ENCODE data around the gene NR2F6.

NR2F6 gene

DNA sequence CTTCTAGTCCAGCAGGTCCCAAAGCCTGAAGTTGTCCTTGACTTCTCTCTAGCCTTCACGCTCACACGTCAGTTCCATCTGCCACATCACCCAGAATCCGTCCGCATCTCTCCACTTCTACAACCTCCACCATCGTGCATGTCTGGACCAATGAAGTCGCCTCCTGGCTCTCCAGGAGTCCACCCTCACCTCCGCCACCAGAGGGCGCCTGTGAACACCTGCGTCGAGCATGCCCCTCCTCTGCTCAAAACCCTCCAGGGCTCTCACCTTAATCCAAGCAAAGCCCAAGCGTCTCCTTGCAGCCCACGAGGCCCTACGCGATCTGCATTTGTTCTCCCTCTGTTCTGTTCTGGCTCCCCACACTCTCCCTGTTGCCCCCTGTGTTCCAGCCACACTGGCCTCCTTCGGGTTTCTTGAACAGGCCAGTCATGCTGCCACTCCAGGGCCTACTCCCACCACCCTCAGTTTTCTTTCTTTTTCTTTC is 15.2 kb upstream of the NR2F6 start (continued):
- TF ChIP-seq, protein P1, sequence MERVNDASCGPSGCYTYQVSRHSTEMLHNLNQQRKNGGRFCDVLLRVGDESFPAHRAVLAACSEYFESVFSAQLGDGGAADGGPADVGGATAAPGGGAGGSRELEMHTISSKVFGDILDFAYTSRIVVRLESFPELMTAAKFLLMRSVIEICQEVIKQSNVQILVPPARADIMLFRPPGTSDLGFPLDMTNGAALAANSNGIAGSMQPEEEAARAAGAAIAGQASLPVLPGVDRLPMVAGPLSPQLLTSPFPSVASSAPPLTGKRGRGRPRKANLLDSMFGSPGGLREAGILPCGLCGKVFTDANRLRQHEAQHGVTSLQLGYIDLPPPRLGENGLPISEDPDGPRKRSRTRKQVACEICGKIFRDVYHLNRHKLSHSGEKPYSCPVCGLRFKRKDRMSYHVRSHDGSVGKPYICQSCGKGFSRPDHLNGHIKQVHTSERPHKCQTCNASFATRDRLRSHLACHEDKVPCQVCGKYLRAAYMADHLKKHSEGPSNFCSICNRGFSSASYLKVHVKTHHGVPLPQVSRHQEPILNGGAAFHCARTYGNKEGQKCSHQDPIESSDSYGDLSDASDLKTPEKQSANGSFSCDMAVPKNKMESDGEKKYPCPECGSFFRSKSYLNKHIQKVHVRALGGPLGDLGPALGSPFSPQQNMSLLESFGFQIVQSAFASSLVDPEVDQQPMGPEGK (tag by site-specific recombination; IDR thresholded peaks at IDR 0.05) = peak; percentile 54; the same call in 1 of the 2 replicates
- TF ChIP-seq ZNF18 (tag by site-specific recombination; IDR thresholded peaks at IDR 0.05) (peak; percentile 59; the same call in 1 of the 2 replicates), ZNF292 (tag by site-specific recombination; IDR thresholded peaks at IDR 0.05; ENCODE audit: borderline replicate concordance, low read depth) (no peak), ZNF658 (tag by site-specific recombination; IDR thresholded peaks at IDR 0.05) (no peak), SCRT2 (tag by site-specific recombination; IDR thresholded peaks at IDR 0.05) (no peak), ZNF585B (tag by site-specific recombination; IDR thresholded peaks at IDR 0.05) (no peak), ZNF610 (tag by site-specific recombination; IDR thresholded peaks at IDR 0.05; ENCODE audit: borderline replicate concordance) (peak; percentile 16; the same call in 1 of the 2 replicates), ZBTB17 (tag by site-specific recombination; IDR thresholded peaks at IDR 0.05) (peak; percentile 79), ZNF23 (tag by site-specific recombination; IDR thresholded peaks at IDR 0.05; ENCODE audit: borderline replicate concordance) (no peak), OSR2 (tag by site-specific recombination; IDR thresholded peaks at IDR 0.05) (no peak), ZNF664 (tag by site-specific recombination; IDR thresholded peaks at IDR 0.05) (no peak), ZNF701 (tag by site-specific recombination; IDR thresholded peaks at IDR 0.05) (no peak), ZXDB (tag by site-specific recombination; IDR thresholded peaks at IDR 0.05) (peak; percentile 26; the same call in 1 of the 2 replicates), ZNF785 (tag by site-specific recombination; IDR thresholded peaks at IDR 0.05) (no peak), ZNF324 (tag by site-specific recombination; IDR thresholded peaks at IDR 0.05) (no peak), SALL2 (tag by site-specific recombination; IDR thresholded peaks at IDR 0.05; ENCODE audit: borderline replicate concordance) (no peak), KLF7 (tag by site-specific recombination; IDR thresholded peaks at IDR 0.05; ENCODE audit: borderline replicate concordance) (no peak), ZNF16 (tag by site-specific recombination; IDR thresholded peaks at IDR 0.05; ENCODE audit: low read depth) (peak; percentile 76), ZNF184 (tag by site-specific recombination; IDR thresholded peaks at IDR 0.05) (no peak), ZBTB11 (tag by site-specific recombination; conservative IDR thresholded peaks at IDR 0.05; ENCODE audit: low read depth) (no peak), ZNF629 (tag by site-specific recombination; IDR thresholded peaks at IDR 0.05) (peak; percentile 49; the same call in 1 of the 2 replicates), ZBTB7A (tag by site-specific recombination; IDR thresholded peaks at IDR 0.05; ENCODE audit: low read depth) (no peak), TRIM28 (IDR thresholded peaks at IDR 0.05; ENCODE audit: borderline replicate concordance, low read length) (peak; percentile 80; the same call in 1 of the 2 replicates), ZNF404 (tag by site-specific recombination; IDR thresholded peaks at IDR 0.05) (no peak), ZNF350 (tag by site-specific recombination; IDR thresholded peaks at IDR 0.05) (no peak), ZNF132 (tag by site-specific recombination; IDR thresholded peaks at IDR 0.05; ENCODE audit: borderline replicate concordance) (no peak), ZFHX2 (tag by site-specific recombination; conservative IDR thresholded peaks at IDR 0.05) (no peak; the same call in 1 of the 2 replicates), ZNF114 (tag by site-specific recombination; IDR thresholded peaks at IDR 0.05) (no peak)
- TF ChIP-seq, protein P2, sequence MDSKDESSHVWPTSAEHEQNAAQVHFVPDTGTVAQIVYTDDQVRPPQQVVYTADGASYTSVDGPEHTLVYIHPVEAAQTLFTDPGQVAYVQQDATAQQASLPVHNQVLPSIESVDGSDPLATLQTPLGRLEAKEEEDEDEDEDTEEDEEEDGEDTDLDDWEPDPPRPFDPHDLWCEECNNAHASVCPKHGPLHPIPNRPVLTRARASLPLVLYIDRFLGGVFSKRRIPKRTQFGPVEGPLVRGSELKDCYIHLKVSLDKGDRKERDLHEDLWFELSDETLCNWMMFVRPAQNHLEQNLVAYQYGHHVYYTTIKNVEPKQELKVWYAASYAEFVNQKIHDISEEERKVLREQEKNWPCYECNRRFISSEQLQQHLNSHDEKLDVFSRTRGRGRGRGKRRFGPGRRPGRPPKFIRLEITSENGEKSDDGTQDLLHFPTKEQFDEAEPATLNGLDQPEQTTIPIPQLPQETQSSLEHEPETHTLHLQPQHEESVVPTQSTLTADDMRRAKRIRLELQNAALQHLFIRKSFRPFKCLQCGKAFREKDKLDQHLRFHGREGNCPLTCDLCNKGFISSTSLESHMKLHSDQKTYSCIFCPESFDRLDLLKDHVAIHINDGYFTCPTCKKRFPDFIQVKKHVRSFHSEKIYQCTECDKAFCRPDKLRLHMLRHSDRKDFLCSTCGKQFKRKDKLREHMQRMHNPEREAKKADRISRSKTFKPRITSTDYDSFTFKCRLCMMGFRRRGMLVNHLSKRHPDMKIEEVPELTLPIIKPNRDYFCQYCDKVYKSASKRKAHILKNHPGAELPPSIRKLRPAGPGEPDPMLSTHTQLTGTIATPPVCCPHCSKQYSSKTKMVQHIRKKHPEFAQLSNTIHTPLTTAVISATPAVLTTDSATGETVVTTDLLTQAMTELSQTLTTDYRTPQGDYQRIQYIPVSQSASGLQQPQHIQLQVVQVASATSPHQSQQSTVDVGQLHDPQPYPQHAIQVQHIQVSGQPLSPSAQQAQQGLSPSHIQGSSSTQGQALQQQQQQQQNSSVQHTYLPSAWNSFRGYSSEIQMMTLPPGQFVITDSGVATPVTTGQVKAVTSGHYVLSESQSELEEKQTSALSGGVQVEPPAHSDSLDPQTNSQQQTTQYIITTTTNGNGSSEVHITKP (tag by site-specific recombination; IDR thresholded peaks at IDR 0.05) = no peak
- TF ChIP-seq, protein P3, sequence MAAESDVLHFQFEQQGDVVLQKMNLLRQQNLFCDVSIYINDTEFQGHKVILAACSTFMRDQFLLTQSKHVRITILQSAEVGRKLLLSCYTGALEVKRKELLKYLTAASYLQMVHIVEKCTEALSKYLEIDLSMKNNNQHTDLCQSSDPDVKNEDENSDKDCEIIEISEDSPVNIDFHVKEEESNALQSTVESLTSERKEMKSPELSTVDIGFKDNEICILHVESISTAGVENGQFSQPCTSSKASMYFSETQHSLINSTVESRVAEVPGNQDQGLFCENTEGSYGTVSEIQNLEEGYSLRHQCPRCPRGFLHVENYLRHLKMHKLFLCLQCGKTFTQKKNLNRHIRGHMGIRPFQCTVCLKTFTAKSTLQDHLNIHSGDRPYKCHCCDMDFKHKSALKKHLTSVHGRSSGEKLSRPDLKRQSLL (tag by site-specific recombination; IDR thresholded peaks at IDR 0.05) = no peak

All from HEK293 (cell line).